PC-9 (cell line): Measurements from ENCODE around the gene WBP11. TPM values are rescaled to one million over a fixed set of nuclear protein-coding genes. Genes with fewer than 3 reads are reported as not detected.

Experiments
- BruUV-seq: library from RNA; stranded (reverse); fragments of 400-500 nt; replicated peaks from 2 replicates; lab custom pipeline; 2021; lab: Mats Ljungman, UMichigan
- CTCF ChIA-PET: fragments of 300-600 bp; sonication (Branson Sonifier 250); formaldehyde crosslinking; loops from one replicate; lab custom pipeline; 2022; ENCODE audit warnings: antibody characterized with exemption; lab: Charles Lee
- POLR2A ChIA-PET: fragments of 300-600 bp; sonication (Branson Sonifier 250); formaldehyde crosslinking; loops from one replicate; lab custom pipeline; 2022; ENCODE audit warnings: antibody characterized with exemption; ENCODE audit not compliant: unreplicated experiment; lab: Charles Lee
- DNase-seq, 2 experiments: peaks; one replicate each; pipeline versions ENCODE4 v3.0.0 to v3.0.0-alpha.2; 2015 to 2022; ENCODE audit warnings: mixed read lengths in 1 of 2
- H2AFZ ChIP-seq: fragments of 200-600 bp; sonication (generic); 2 replicates; pipeline ENCODE4 v1.8.1; 2017; ENCODE audit warnings: antibody characterized with exemption
- H3F3A ChIP-seq: fragments of 200-600 bp; sonication (generic); 2 replicates; pipeline ENCODE4 v1.8.1; 2017; ENCODE audit warnings: antibody characterized with exemption, mild to moderate bottlenecking, low read depth; ENCODE audit not compliant: insufficient read depth
- H3K27ac ChIP-seq: fragments of 200-600 bp; sonication (generic); 2 replicates; pipeline ENCODE4 v1.6.1; 2016; ENCODE audit warnings: mixed run types
- H3K27me3 ChIP-seq: fragments of 200-600 bp; sonication (generic); 2 replicates; pipeline ENCODE4 v1.6.1; 2016; ENCODE audit warnings: low read depth, mixed run types; ENCODE audit not compliant: insufficient read depth
- H3K36me3 ChIP-seq: fragments of 200-600 bp; sonication (generic); 2 replicates; pipeline ENCODE4 v1.6.1; 2016; ENCODE audit warnings: low read depth, mixed run types
- H3K4me1 ChIP-seq: fragments of 200-600 bp; sonication (generic); replicated peaks from 2 replicates; pipeline ENCODE4 v1.6.1; 2016; ENCODE audit warnings: mixed run types; ENCODE audit not compliant: insufficient read depth
- H3K4me2 ChIP-seq: fragments of 200-600 bp; sonication (generic); 2 replicates; pipeline ENCODE4 v1.6.1; 2017; ENCODE audit warnings: mixed run types
- H3K4me3 ChIP-seq: fragments of 200-600 bp; sonication (generic); 2 replicates; pipeline ENCODE4 v1.6.1; 2016; ENCODE audit warnings: mixed run types
- H3K79me2 ChIP-seq: fragments of 200-600 bp; sonication (generic); 2 replicates; pipeline ENCODE4 v1.6.1; 2017; ENCODE audit warnings: low read depth, mixed run types
- H3K9me2 ChIP-seq: fragments of 200-600 bp; sonication (generic); 2 replicates; pipeline ENCODE4 v1.8.1; 2017; ENCODE audit warnings: mild to moderate bottlenecking; ENCODE audit not compliant: insufficient read depth
- H3K9me3 ChIP-seq: fragments of 200-600 bp; sonication (generic); 2 replicates; pipeline ENCODE4 v1.8.1; 2016; ENCODE audit warnings: low read depth; ENCODE audit not compliant: insufficient read depth
- H4K20me1 ChIP-seq: fragments of 200-600 bp; sonication (generic); 2 replicates; pipeline ENCODE4 v1.8.1; 2017; ENCODE audit not compliant: insufficient read depth
- EZH2 ChIP-seq: fragments of 200-600 bp; sonication (generic); IDR thresholded peaks from 2 replicates; pipeline ENCODE4 v1.8.0; 2017; ENCODE audit warnings: antibody characterized with exemption, low read depth
- intact Hi-C: fragments of 100-400 bp; cut with micrococcal nuclease; formaldehyde crosslinking; loops from one replicate; pipeline ENCODE4 v1.10.0; 2022; ENCODE audit not compliant: unreplicated experiment
- total RNA-seq: library from RNA; stranded (reverse); gene quantifications from 2 replicates; pipeline ENCODE4 v1.2.3, GENCODE V29; 2021
- TF ChIP-seq, protein P1 (sequence below): fragments of 200-600 bp; sonication (generic); conservative IDR thresholded peaks from 2 replicates; pipeline ENCODE4 v1.6.1; 2017; ENCODE audit warnings: mixed run types, antibody characterized with exemption, mild to moderate bottlenecking, moderate library complexity

The WBP11 gene
- total RNA-seq, 1 experiment from 2014 or later: 124 TPM

DNA sequence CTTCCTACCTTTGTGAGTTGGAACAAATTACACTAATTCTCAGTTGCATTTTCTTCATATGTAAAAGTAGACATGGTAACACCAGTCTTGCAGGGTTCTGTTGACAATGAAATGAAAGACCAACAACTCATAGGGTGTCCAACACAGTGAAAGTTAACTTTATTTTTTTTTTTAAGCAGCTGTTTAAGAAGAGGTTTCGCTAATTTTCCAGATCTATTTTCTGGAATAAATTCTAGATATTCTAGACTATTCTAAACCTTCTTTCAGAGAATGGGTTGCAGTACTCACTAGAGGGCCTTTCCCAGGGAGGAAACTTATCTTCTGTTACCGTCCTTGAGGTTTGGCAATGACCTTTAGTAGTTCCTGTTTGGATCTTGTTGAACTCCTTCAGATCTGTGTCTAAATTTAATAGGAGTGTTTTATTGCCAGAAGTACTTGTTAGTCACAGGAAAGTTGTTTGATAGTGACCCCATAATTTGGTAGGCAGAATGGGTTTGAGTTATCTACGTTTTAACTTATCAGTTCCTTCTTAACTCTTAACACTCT lies 42.8 kb upstream of the WBP11 start:
- H2AFZ ChIP-seq: no peak overlapping the region
- ChIA-PET CTCF (interaction anchor here (1.1 kb wide), 1 partner anchor 150 kb away, joined by 3 read pairs; no protein-coding TSS in a partner anchor), POLR2A (no interaction called here)
- no peak for TF ChIP-seq EZH2
- TF ChIP-seq, protein P1, sequence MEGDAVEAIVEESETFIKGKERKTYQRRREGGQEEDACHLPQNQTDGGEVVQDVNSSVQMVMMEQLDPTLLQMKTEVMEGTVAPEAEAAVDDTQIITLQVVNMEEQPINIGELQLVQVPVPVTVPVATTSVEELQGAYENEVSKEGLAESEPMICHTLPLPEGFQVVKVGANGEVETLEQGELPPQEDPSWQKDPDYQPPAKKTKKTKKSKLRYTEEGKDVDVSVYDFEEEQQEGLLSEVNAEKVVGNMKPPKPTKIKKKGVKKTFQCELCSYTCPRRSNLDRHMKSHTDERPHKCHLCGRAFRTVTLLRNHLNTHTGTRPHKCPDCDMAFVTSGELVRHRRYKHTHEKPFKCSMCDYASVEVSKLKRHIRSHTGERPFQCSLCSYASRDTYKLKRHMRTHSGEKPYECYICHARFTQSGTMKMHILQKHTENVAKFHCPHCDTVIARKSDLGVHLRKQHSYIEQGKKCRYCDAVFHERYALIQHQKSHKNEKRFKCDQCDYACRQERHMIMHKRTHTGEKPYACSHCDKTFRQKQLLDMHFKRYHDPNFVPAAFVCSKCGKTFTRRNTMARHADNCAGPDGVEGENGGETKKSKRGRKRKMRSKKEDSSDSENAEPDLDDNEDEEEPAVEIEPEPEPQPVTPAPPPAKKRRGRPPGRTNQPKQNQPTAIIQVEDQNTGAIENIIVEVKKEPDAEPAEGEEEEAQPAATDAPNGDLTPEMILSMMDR: no peak
- H3K27ac ChIP-seq: no peak overlapping the region
- no peaks in the 10 kb centered on the region for H3K9me3 ChIP-seq
- no peaks in the 10 kb centered on the region for H3K9me2 ChIP-seq
- no peak overlapping the region for H3K4me3 ChIP-seq
- no peaks in the 10 kb centered on the region for H3F3A ChIP-seq
- no TSS peak for BruUV-seq
- peaks cover 32% of the 10 kb centered on the region for H3K4me1 ChIP-seq
- no peak for DNase-seq
- no peaks in the 10 kb centered on the region for H4K20me1 ChIP-seq
- H3K79me2 ChIP-seq: no peaks in the 10 kb centered on the region
- intact Hi-C loops: loop anchor here (10.0 kb wide), 2 partner anchors 309 to 611 kb away; no protein-coding TSS in a partner anchor
- 0 out of 2 replicates have a peak overlapping the region, but pooled peaks have one; percentile 23 for H3K4me2 ChIP-seq
- no peaks in the 10 kb centered on the region for H3K36me3 ChIP-seq
- H3K27me3 ChIP-seq: no peaks in the 10 kb centered on the region

DNA sequence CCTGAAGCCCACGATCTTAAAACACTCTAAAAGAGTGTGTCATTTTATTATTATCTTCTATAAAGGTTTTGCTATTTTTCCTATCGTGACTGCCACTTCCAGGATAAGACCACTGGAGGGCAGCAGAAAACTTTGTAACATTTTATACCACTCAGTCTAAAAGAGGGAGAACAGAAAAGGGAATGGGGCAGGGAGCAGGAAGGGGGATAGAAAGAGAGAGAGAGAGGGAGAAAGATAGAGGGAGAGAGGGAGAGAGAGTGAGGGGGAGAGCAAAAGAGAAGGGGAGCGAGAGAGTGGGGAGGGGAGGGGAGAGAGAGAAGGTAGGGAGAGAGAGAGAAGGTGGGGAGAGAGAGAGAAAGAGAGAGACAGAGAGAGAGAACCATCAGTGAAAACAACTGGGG lies 42.1 kb upstream of the WBP11 start:
- Histone ChIP-seq H3F3A (no peaks in the 10 kb centered on the region), H3K27ac (no peak overlapping the region), H2AFZ (0 out of 2 replicates have a peak overlapping the region, but pooled peaks have one; percentile 31), H4K20me1 (no peaks in the 10 kb centered on the region), H3K9me3 (no peaks in the 10 kb centered on the region), H3K79me2 (no peaks in the 10 kb centered on the region), H3K9me2 (no peaks in the 10 kb centered on the region), H3K4me1 (peaks cover 33% of the 10 kb centered on the region), H3K36me3 (no peaks in the 10 kb centered on the region), H3K4me2 (peak overlapping the region; percentile 23; the same call in 1 of the 2 replicates), H3K4me3 (no peak overlapping the region), H3K27me3 (no peaks in the 10 kb centered on the region)
- POLR2A ChIA-PET: no interaction called here
- TF ChIP-seq, protein P1: peak; percentile 93
- no peak for TF ChIP-seq EZH2
- BruUV-seq: no TSS peak
- intact Hi-C loops: loop anchor here (1.0 to 10.0 kb wide), 11 partner anchors 34 to 677 kb away; partner anchors contain the start of gene RERG
- peak; percentile 40 to 52 for DNase-seq
- CTCF ChIA-PET: interaction anchor here (1.1 kb wide), 1 partner anchor 150 kb away, joined by 3 read pairs; no protein-coding TSS in a partner anchor

DNA sequence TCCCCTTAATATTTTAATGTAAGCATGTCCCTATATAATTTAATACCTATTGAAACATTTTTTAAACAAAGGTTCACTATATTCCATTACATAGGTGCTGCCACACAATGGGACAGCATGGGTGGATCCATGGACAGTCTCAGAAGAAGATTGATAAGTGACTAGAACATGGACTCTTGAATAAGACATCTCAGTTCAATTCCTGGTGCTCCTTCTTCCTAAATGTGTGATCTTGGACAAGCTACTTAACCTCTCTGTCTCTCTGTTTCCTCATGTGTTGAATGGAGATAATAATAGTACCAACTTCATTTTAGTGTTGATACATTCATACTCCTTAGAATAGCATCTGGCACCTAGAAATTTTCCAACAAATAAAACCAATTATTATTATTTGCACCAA lies 41.1 kb upstream of the WBP11 start:
- no peaks in the 10 kb centered on the region for H4K20me1 ChIP-seq
- no peak overlapping the region for H2AFZ ChIP-seq
- no peaks in the 10 kb centered on the region for H3K79me2 ChIP-seq
- H3K4me2 ChIP-seq: no peak overlapping the region
- BruUV-seq: no TSS peak
- H3K4me1 ChIP-seq: peaks cover 33% of the 10 kb centered on the region
- intact Hi-C loops: loop anchor here (2.0 to 10.0 kb wide), 6 partner anchors 76 to 610 kb away; partner anchors contain the start of gene RERG
- H3F3A ChIP-seq: no peaks in the 10 kb centered on the region
- no peaks in the 10 kb centered on the region for H3K27me3 ChIP-seq
- ChIA-PET POLR2A (interaction anchor here (0.7 kb wide), 1 partner anchor 41 kb away, joined by 7 read pairs; the partner anchor contains the start of genes C12orf60 and WBP11), CTCF (interaction anchor here (0.6 kb wide), 2 partner anchors 69 to 108 kb away, joined by 3 to 10 read pairs; no protein-coding TSS in a partner anchor)
- H3K9me2 ChIP-seq: no peaks in the 10 kb centered on the region
- peaks cover 2% of the 10 kb centered on the region; the same call in 1 of the 2 replicates for H3K9me3 ChIP-seq
- H3K27ac ChIP-seq: no peak overlapping the region
- H3K36me3 ChIP-seq: no peaks in the 10 kb centered on the region
- DNase-seq: no peak
- TF ChIP-seq, protein P1: no peak
- TF ChIP-seq EZH2: no peak
- H3K4me3 ChIP-seq: no peak overlapping the region
